K562 (cell line): Measurements from ENCODE around the gene TNFSF11. TPM values are rescaled to one million over a fixed set of nuclear protein-coding genes. Genes with fewer than 3 reads are reported as not detected.

Source experiments
- ATAC-seq: fragments of 200-7000 bp; cut with Tn5 transposase; 3 replicates; pipeline ENCODE4 v1.9.1; 2020; ENCODE audit warnings: moderate library complexity
- BruUV-seq: library from RNA; stranded (reverse); fragments of 400-500 nt; replicated peaks from 2 replicates; lab custom pipeline; 2021; lab: Mats Ljungman, UMichigan
- CTCF ChIA-PET: fragments of 300-600 bp; formaldehyde crosslinking; extraction: SDS; loops from one replicate; lab custom pipeline; 2021; ENCODE audit warnings: low intra/inter-chr PET ratio; lab: Yijun Ruan, JAX
- POLR2A ChIA-PET: fragments of 300-600, 350-650 bp; sonication (Branson Sonifier 250); formaldehyde crosslinking; extraction: SDS; loops from one replicate; lab custom pipeline; 2021; ENCODE audit warnings: antibody characterized with exemption, inconsistent platforms; lab: Yijun Ruan, JAX
- DNase-seq, 4 experiments: peaks; one replicate each; pipeline versions ENCODE4 v3.0.0 to v3.0.0-alpha.2; 2011 to 2018; ENCODE audit warnings: low spot score in 3 of 4, mixed read lengths in 3 of 4; ENCODE audit errors: extremely low read depth in 1 of 4
- FAIRE-seq: peaks from 2 replicates; lab custom pipeline; 2011; peaks lifted over from hg19 to GRCh38; lab: Jason Lieb, UNC
- H2AFZ ChIP-seq: 2 replicates; pipeline ENCODE4 v1.6.0; 2011; ENCODE audit warnings: low read depth, low read length, control low read depth, inconsistent platforms
- H3K27ac ChIP-seq: fragments of 200-600 bp; 3 replicates; pipeline ENCODE4 v1.8.0; 2011; ENCODE audit warnings: low read depth, mild to moderate bottlenecking, control low read depth, inconsistent platforms, low read length, moderate library complexity, mixed read lengths; ENCODE audit errors: extremely low read depth
- H3K27me3 ChIP-seq, 2 experiments: fragments of 300-600 bp in 1 of 2; 2 replicates in 1 of 2; 3 replicates in 1 of 2; pipeline versions ENCODE4 v1.6.0 to v1.8.0; 2011; ENCODE audit warnings: inconsistent platforms in 2 of 2, low read length in 2 of 2, mild to moderate bottlenecking in 1 of 2, mixed read lengths in 1 of 2, moderate library complexity in 1 of 2; ENCODE audit not compliant: control insufficient read depth in 2 of 2, insufficient read depth in 2 of 2
- H3K36me3 ChIP-seq: fragments of 300-600 bp; 3 replicates; pipeline ENCODE4 v1.8.0; 2011; ENCODE audit warnings: mild to moderate bottlenecking, low read length, inconsistent platforms; ENCODE audit not compliant: control insufficient read depth, insufficient read depth
- H3K4me1 ChIP-seq, 2 experiments: fragments of 200-600 bp in 1 of 2; replicated peaks in 1 of 2; 2 replicates in 1 of 2; 3 replicates in 1 of 2; pipeline versions ENCODE4 v1.5.1 to v1.8.0; 2011; ENCODE audit warnings: inconsistent platforms in 2 of 2, low read length in 2 of 2, mild to moderate bottlenecking in 1 of 2, mixed read lengths in 1 of 2, moderate library complexity in 1 of 2; ENCODE audit not compliant: control insufficient read depth in 2 of 2, insufficient read depth in 2 of 2
- H3K4me2 ChIP-seq: 2 replicates; pipeline ENCODE4 v1.6.1; 2011; ENCODE audit warnings: low read length, control low read depth, inconsistent platforms, mixed read lengths; ENCODE audit not compliant: insufficient read depth
- H3K4me3 ChIP-seq: fragments of 200-600 bp; sonication (generic), shearing (Covaris generic); 2 replicates; pipeline ENCODE4 v1.5.1; 2016; ENCODE audit warnings: control low read depth, inconsistent platforms
- H3K79me2 ChIP-seq: fragments of 200-600 bp; 3 replicates; pipeline ENCODE4 v1.8.0; 2011; ENCODE audit warnings: low read length, inconsistent platforms; ENCODE audit not compliant: control insufficient read depth, insufficient read depth
- H3K9ac ChIP-seq, 2 experiments: 2 replicates each; pipeline versions ENCODE4 v1.6.0 to v1.6.1; 2011; ENCODE audit warnings: low read depth in 2 of 2, low read length in 2 of 2, control low read depth in 1 of 2, inconsistent platforms in 1 of 2, mild to moderate bottlenecking in 1 of 2, mixed read lengths in 1 of 2; ENCODE audit not compliant: insufficient read depth in 1 of 2
- H3K9me1 ChIP-seq: one replicate; pipeline ENCODE4 v1.6.0; 2011; ENCODE audit warnings: inconsistent platforms, mild to moderate bottlenecking, low read length, moderate library complexity; ENCODE audit not compliant: control insufficient read depth, insufficient read depth
- H3K9me3 ChIP-seq: replicated peaks from 2 replicates; pipeline ENCODE4 v1.5.1; 2011; ENCODE audit warnings: low read depth, low read length, inconsistent platforms; ENCODE audit not compliant: control insufficient read depth, insufficient read depth
- H4K20me1 ChIP-seq: replicated peaks from 2 replicates; pipeline ENCODE4 v1.6.1; 2011; ENCODE audit warnings: low read length, inconsistent platforms, mixed read lengths; ENCODE audit not compliant: control insufficient read depth, insufficient read depth
- ARID3B ChIP-seq: fragments of 250-450 bp; sonication (Bioruptor Pico); IDR thresholded peaks from 2 replicates; pipeline ENCODE4 v1.4.0; 2020; ENCODE audit warnings: borderline replicate concordance
- EGR1 ChIP-seq: fragments of 450-650 bp; conservative IDR thresholded peaks from 2 replicates; pipeline ENCODE4 v1.6.1; 2017; ENCODE audit warnings: mild to moderate bottlenecking
- HIVEP1 ChIP-seq: fragments of 250-450 bp; sonication (Bioruptor Pico); IDR thresholded peaks from 2 replicates; pipeline ENCODE4 v1.4.0; 2020; ENCODE audit warnings: mild to moderate bottlenecking
- KDM2B ChIP-seq: fragments of 250-450 bp; sonication (Bioruptor Pico); IDR thresholded peaks from 2 replicates; pipeline ENCODE4 v1.8.0; 2021; ENCODE audit warnings: mild to moderate bottlenecking, moderate library complexity
- MEIS2 ChIP-seq: fragments of 450-650 bp; IDR thresholded peaks from 2 replicates; pipeline ENCODE4 v1.6.1; 2014; ENCODE audit warnings: mild to moderate bottlenecking; ENCODE audit not compliant: partially characterized antibody
- NEUROD1 ChIP-seq: fragments of 150-350 bp; IDR thresholded peaks from 2 replicates; pipeline ENCODE4 v1.6.1; 2014; ENCODE audit warnings: borderline replicate concordance, low read length, low read depth; ENCODE audit not compliant: partially characterized antibody
- SIX5 ChIP-seq, 2 experiments: IDR thresholded peaks; 2 replicates each; pipeline ENCODE4 v1.6.1; 2011; ENCODE audit warnings: low read length in 2 of 2, borderline replicate concordance in 1 of 2, low read depth in 1 of 2, mild to moderate bottlenecking in 1 of 2, moderate library complexity in 1 of 2; ENCODE audit not compliant: insufficient read depth in 1 of 2
- ZNF174 ChIP-seq: fragments of 250-450 bp; sonication (Bioruptor Pico); IDR thresholded peaks from 2 replicates; pipeline ENCODE4 v1.4.0; 2020; ENCODE audit warnings: mild to moderate bottlenecking
- ZNF311 ChIP-seq: fragments of 250-450 bp; sonication (Bioruptor Pico); IDR thresholded peaks from 2 replicates; pipeline ENCODE4 v1.4.0; 2020; ENCODE audit warnings: mild to moderate bottlenecking, moderate library complexity
- WGBS: fragments of 100-300 bp; shearing (Covaris generic); methylation state at CpG from one replicate; pipeline ENCODE4 v1.1.6; 2016; ENCODE audit warnings: low coverage, mixed read lengths; ENCODE audit not compliant: insufficient coverage; ENCODE audit errors: missing lambda C conversion rate; 5-methylcytosine and 5-hydroxymethylcytosine counted together
- in situ Hi-C: fragments of 300-500 bp; cut with MboI; formaldehyde crosslinking; loops from 4 replicates; pipeline ENCODE4 v1.15.0; 2018; ENCODE audit warnings: inconsistent platforms, mixed read lengths
- intact Hi-C: fragments of 100-400 bp; cut with micrococcal nuclease; formaldehyde crosslinking; loops from 2 replicates; pipeline ENCODE4 v1.14.2; 2022
- polyA plus RNA-seq, 8 experiments: library from polyadenylated mRNA; depleted of rRNA in 4 of 8; stranded (reverse) in 5 of 8; unstranded in 3 of 8; fragments of >200 nt; fragmentation: Nextera tagmentation in 2 of 8; fragmentation: Illumina TruSeq in 1 of 8; extraction: Ambion mirVana in 2 of 8; extraction: Trizol in 1 of 8; gene quantifications; 2 replicates each; pipeline versions ENCODE4 v1.2.1 to v1.2.3, GENCODE V29; 2011 to 2014; ENCODE audit warnings: inconsistent platforms in 1 of 8, missing spikeins in 1 of 8
- total RNA-seq, 7 experiments: library from RNA; depleted of rRNA in 6 of 7; stranded (reverse); fragments of >200 nt in 6 of 7; fragmentation: Illumina TruSeq in 2 of 7; extraction: Trizol in 2 of 7; gene quantifications; 2 replicates each; pipeline versions ENCODE4 v1.2.1 to v1.2.3, GENCODE V29; 2011 to 2021; ENCODE audit warnings: low replicate concordance in 1 of 7

Gene TNFSF11
- total and polyA plus RNA-seq, 9 of the 15 experiments (the other 6 are each of a cell fraction or from before 2014, with no cell fraction given) = not detected

GRCh38 chr13:42574435-42575311 lies 721 bp downstream of the TNFSF11 start:
- no peak for FAIRE-seq

GRCh38 chr13:42575938-42576337 lies 2.0 kb downstream of the TNFSF11 start:
- intact Hi-C loops = no loop called here

More at GRCh38 chr13:42574435-42575311, 721 bp downstream of the TNFSF11 start:
- TF ChIP-seq KDM2B (CRISPR knock-in tag) (no peak), EGR1 (0 out of 2 replicates have a peak, but pooled peaks have one; percentile 14)
- TF ChIP-seq, all 486 proteins: peak for 1
- Histone ChIP-seq H3K27ac (no peak overlapping the region), H3K9me3 (no peaks in the 10 kb centered on the region), H3K4me2 (no peak overlapping the region), H2AFZ (no peak overlapping the region), H3K9me1 (no peaks in the 10 kb centered on the region), H3K4me3 (no peak overlapping the region), H4K20me1 (no peaks in the 10 kb centered on the region), H3K36me3 (no peaks in the 10 kb centered on the region), H3K9ac (no peak overlapping the region), H3K4me1 (no peaks in the 10 kb centered on the region), H3K27me3 (peaks cover 5 to 6% of the 10 kb centered on the region in 2 experiments; a peak in 3 of 5 replicates), H3K79me2 (no peaks in the 10 kb centered on the region)
- WGBS = 1% methylated on average over 25 of the region's 51 CpGs
- DNase-seq (no peak), ATAC-seq (no peak)
- intact Hi-C loops (no loop called here), in situ Hi-C loops (no loop called here)
- ChIA-PET POLR2A (no interaction called here), CTCF (no interaction called here)
- no TSS peak for BruUV-seq

More at GRCh38 chr13:42575938-42576337, 2.0 kb downstream of the TNFSF11 start:
- no peaks in the 10 kb centered on the region for H4K20me1 ChIP-seq
- H3K9me3 ChIP-seq = no peaks in the 10 kb centered on the region
- H3K4me3 ChIP-seq = no peak overlapping the region
- no peak overlapping the region for H3K4me2 ChIP-seq
- no peaks in the 10 kb centered on the region for H3K9me1 ChIP-seq
- H3K4me1 ChIP-seq = no peaks in the 10 kb centered on the region
- FAIRE-seq = no peak
- BruUV-seq = no TSS peak
- in situ Hi-C loops = no loop called here
- TF ChIP-seq NEUROD1 (no peak), ARID3B (CRISPR knock-in tag) (no peak), SIX5 (IDR thresholded peaks at IDR 0.05; ENCODE audit: borderline replicate concordance in 1 of 2, insufficient read depth in 1 of 2, low read depth in 1 of 2, low read length in 2 of 2) (no peak), ZNF311 (CRISPR knock-in tag) (no peak), HIVEP1 (CRISPR knock-in tag) (no peak), MEIS2 (no peak), ZNF174 (CRISPR knock-in tag) (no peak)
- no peak for ATAC-seq
- ChIA-PET POLR2A (no interaction called here), CTCF (no interaction called here)
- no peaks in the 10 kb centered on the region for H3K36me3 ChIP-seq
- H2AFZ ChIP-seq = no peak overlapping the region
- DNase-seq = no peak
- no peaks in the 10 kb centered on the region for H3K79me2 ChIP-seq
- H3K27ac ChIP-seq = no peak overlapping the region
- 0% methylated on average over 7 of the region's 7 CpGs for WGBS
- H3K9ac ChIP-seq = no peak overlapping the region
- peaks cover 5 to 6% of the 10 kb centered on the region in 2 experiments; a peak in 3 of 5 replicates for H3K27me3 ChIP-seq
